Measurements from ENCODE around the gene OR10G3.
A peak's percentile ranks its signal among the peaks of the same experiment; 100 is the strongest.

DNA sequence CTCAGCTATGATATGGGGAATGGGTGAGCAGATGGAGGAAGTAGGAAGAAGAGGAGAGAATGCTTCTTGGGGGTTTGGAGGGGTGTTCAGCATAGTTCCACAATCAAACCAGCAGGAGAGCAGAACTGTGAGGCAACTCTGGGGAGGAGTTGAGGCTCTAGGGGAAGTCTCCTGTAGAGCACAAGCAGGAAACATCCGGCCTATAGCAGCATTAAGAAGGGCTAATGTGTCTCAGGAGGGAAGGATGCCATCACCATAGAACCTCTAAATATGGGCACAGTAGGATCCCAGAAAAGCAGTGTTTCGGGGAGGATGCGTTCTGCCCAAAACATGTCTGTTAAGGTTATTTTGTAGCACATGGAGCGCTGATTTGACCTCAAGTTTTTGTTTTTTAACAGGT, 45.3 kb downstream of the OR10G3 start:
- TF ChIP-seq, protein P1, sequence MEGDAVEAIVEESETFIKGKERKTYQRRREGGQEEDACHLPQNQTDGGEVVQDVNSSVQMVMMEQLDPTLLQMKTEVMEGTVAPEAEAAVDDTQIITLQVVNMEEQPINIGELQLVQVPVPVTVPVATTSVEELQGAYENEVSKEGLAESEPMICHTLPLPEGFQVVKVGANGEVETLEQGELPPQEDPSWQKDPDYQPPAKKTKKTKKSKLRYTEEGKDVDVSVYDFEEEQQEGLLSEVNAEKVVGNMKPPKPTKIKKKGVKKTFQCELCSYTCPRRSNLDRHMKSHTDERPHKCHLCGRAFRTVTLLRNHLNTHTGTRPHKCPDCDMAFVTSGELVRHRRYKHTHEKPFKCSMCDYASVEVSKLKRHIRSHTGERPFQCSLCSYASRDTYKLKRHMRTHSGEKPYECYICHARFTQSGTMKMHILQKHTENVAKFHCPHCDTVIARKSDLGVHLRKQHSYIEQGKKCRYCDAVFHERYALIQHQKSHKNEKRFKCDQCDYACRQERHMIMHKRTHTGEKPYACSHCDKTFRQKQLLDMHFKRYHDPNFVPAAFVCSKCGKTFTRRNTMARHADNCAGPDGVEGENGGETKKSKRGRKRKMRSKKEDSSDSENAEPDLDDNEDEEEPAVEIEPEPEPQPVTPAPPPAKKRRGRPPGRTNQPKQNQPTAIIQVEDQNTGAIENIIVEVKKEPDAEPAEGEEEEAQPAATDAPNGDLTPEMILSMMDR (IDR thresholded peaks at IDR 0.05; ENCODE audit: insufficient read depth, low read length): no peak
- no peak for TF ChIP-seq POLR2AphosphoS5 (IDR thresholded peaks at IDR 0.05; ENCODE audit: low read depth)
- no peak for TF ChIP-seq GABPA (IDR thresholded peaks at IDR 0.05; ENCODE audit: low read depth)
- TF ChIP-seq SPI1 (IDR thresholded peaks at IDR 0.05; ENCODE audit: borderline replicate concordance, low read depth): 0 out of 2 replicates have a peak, but pooled peaks have one; percentile 1
